IPS-18c (cell line): Measurements from ENCODE around the gene PEAK1.
"Not testable (repeated sequence)": the region's sequence is repeated elsewhere in the genome, so short reads cannot be mapped to it uniquely, and the experiment has no call there.

Source experiments
- H3K4me3 ChIP-seq: 2 replicates; pipeline ENCODE4 v1.7.0; 2013; ENCODE audit warnings: low read depth, mild to moderate bottlenecking, low read length, moderate library complexity; ENCODE audit not compliant: insufficient read depth
- H3K9me3 ChIP-seq: one replicate; pipeline ENCODE4 v1.6.1; 2013; ENCODE audit warnings: mild to moderate bottlenecking, low read length, moderate library complexity; ENCODE audit not compliant: control insufficient read depth, insufficient read depth

Gene PEAK1

GRCh38 chr15:77412972-77413698, 6.8 kb downstream of the PEAK1 start:
- no peak overlapping the region for H3K4me3 ChIP-seq
- no peaks in the 10 kb centered on the region for H3K9me3 ChIP-seq

- Histone ChIP-seq H3K9me3 (no peaks in the 10 kb centered on the region), H3K4me3 (no peak overlapping the region)
Observed at GRCh38 chr15:77411619-77411976, 8.3 kb downstream of the PEAK1 start.

GRCh38 chr15:77410701-77411618, 8.9 kb downstream of the PEAK1 start:
- Histone ChIP-seq H3K4me3 (no peak overlapping the region), H3K9me3 (no peaks in the 10 kb centered on the region)

DNA sequence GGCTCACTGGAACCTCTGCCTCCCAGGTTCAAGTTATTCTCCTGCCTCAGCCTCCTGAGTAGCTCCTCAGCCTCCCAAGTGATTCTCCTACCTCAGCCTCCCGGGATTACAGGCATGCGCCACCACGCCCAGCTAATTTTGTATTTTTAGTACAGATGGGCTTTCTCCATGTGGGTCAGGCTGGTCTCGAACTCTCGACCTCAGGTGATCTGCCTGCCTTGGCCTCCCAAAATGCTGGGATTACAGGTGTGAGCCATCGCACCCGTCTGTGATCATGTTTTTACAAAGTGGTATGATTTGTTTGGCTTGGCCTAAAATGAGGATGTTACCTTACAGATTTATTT, 9.8 kb downstream of the PEAK1 start:
- H3K4me3 ChIP-seq, H3K9me3 ChIP-seq: not testable (repeated sequence)

GRCh38 chr15:77409259-77410156, 10.4 kb downstream of the PEAK1 start:
- H3K4me3 ChIP-seq: no peak overlapping the region
- no peaks in the 10 kb centered on the region for H3K9me3 ChIP-seq

- no peak overlapping the region for H3K4me3 ChIP-seq
- no peaks in the 10 kb centered on the region for H3K9me3 ChIP-seq
Observed at GRCh38 chr15:77406846-77407245, 13.1 kb downstream of the PEAK1 start.

DNA sequence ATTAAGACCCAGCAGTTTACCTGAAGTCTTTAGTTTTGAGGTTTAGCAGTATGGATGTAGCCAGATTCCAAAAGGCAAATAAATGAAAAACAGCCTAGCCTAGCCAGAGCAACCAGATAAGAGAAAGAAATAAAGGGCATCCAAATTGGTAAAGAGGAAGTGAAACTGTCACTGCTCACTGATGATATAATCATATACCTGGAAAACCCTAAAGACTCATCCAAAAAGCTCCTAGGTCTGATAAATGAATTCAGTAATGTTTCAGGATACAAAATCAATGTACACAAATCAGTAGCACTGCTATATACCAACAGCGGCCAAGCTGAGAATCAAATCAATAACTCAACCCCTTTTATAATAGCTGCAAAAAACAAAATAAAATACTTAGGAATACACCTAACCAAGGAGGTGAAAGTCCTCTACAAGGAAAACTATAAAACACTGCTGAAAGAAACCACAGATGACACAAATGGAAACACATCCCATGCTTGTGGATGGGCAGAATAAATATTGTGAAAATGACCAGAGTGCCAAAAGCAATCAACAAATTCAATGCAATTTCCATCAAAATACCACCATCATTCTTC, 13.6 kb downstream of the PEAK1 start:
- not testable (repeated sequence) for H3K9me3 ChIP-seq, H3K4me3 ChIP-seq

DNA sequence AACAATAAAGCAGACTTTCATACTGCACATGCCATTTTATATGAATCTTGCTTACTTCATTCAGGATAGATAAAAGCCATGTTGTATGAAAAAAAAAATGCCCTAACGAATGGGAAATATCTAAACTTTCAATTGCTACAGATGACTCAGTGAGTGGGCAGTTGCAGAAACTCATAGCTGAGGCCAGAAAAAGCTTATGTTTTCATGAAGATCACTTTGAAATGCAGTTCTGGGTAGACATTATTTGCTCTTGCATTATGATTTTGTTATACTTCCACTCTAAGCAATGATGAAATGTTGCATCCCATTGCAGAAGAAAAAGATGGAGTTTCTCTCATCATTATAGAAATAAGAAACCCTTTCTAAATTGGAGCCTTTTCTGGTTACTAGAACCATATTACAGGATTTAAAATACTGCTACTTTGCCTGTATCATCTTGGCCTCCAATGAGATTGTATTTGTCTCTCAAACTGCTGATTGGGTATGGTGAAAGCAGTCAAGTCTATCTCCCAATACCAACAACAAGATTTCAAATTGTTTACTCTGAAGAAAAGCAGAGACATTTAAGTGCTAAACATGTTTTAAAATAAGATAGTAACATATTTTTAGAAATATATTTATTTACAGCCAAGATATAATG, 17.0 kb downstream of the PEAK1 start:
- H3K4me3 ChIP-seq: no peak overlapping the region

DNA sequence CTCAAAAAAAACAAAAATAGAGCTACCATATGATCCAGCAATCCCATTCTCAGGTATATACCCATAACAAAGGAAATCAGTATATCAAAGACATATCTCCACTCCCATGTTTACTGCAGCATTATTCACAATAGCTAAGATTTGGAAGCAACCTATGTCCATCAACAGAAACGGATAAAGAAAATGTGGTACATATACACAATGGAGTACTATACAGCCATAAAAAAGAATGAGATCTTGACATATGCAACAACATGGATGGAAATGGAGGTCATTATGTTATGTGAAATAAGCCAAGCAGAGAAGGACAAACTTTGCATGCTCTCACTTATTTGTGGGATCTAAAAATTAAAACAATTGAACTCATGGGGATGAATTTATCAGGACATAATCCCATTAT, 19.6 kb downstream of the PEAK1 start:
- no peak overlapping the region for H3K4me3 ChIP-seq
- H3K9me3 ChIP-seq: no peaks in the 10 kb centered on the region

More for the DNA sequence above, 17.0 kb downstream of the PEAK1 start:
- H3K9me3 ChIP-seq: no peaks in the 10 kb centered on the region

DNA sequence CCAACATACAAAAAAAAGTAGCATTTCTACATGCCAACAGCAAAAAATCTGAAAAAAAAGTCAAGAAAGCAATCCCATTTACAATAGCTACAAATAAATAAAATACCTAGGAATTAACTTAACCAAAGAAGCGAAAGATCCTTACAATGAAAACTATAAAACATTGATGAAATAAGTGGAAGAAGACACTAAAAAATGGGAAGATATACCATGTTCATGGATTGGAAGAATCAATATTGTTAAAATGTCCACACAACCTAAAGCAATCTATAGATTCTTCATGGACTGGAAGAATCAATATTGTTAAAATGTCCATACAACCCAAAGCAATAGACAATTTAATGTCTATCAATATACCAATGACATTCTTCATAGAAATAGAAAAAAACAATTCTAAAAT, 21.0 kb downstream of the PEAK1 start:
- H3K9me3 ChIP-seq: no peaks in the 10 kb centered on the region
- no peak overlapping the region for H3K4me3 ChIP-seq

DNA sequence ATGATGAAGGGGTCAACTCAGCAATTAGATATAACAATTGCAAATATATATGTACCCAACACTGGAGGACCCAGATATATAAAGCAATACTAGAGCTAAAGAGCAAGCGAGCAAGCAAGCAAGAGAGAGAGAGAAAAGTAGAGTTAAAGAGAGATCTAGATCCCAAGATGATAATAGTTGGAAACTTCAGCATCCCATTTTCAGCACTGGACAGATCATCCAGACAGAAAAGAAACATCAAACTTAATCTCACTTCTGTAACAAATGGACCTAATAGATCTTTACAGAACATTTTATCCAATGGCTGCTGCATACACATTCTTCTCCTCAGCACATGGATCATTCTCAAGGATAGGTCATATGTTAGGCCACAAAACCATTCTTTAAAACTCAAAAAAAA, 23.2 kb downstream of the PEAK1 start:
- no peak overlapping the region for H3K4me3 ChIP-seq
- H3K9me3 ChIP-seq: no peaks in the 10 kb centered on the region

DNA sequence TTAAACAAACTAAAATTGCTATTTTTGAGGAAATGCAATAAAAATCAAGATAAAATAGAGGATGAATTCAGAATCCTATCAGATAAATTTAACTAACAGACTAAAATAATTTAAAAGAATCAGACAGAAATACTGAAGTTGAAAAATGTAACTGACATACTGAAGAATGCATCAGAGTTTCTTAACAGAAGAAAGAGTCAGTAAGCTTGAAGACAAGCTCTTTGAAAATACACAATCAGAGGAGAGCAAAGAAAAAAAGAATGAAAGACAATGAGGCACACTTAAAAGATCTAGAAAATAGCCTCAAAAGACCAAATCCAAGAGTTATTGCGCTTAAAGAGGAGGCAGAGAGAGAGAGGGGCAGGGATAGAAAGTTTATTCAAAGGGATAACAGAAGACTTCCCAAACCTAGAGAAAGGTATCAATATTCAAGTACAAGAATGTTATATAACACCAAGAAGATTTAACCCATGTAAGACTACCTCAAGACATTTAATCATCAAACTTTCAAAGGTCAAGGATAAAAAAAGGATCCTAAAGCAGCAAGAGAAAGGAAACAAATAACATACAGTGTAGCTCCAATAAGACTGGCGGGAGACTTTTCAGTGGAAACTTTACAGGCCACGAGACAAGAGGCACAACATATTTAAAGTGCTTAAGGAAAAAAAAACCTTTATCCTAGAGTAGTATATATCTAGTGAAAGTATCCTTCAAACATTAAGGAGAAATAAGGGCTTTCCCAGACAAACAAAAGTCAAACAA, 24.7 kb downstream of the PEAK1 start:
- H3K9me3 ChIP-seq: no peaks in the 10 kb centered on the region
- no peak overlapping the region for H3K4me3 ChIP-seq

DNA sequence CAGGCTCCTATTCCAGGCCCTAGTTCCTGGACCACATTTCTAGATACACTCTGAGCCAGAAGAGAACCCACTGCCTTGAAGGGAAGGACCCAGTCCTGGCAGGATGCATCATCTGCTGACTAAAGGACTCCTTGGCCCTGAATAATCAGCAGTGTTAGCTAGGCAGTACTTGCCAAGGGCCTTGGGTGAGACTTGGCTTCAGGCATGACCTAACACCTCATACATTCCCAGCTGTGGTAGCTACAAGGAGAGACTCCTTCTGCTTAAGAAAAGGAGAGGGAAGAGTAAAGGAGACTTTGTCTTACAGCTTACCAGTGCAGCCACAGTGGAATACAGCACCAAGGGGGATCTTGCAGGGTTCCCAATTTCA, 26.4 kb downstream of the PEAK1 start:
- H3K9me3 ChIP-seq: no peaks in the 10 kb centered on the region
- no peak overlapping the region for H3K4me3 ChIP-seq

- H3K4me3 ChIP-seq: no peak overlapping the region
Observed at GRCh38 chr15:77392762-77393470, 27.0 kb downstream of the PEAK1 start.

DNA sequence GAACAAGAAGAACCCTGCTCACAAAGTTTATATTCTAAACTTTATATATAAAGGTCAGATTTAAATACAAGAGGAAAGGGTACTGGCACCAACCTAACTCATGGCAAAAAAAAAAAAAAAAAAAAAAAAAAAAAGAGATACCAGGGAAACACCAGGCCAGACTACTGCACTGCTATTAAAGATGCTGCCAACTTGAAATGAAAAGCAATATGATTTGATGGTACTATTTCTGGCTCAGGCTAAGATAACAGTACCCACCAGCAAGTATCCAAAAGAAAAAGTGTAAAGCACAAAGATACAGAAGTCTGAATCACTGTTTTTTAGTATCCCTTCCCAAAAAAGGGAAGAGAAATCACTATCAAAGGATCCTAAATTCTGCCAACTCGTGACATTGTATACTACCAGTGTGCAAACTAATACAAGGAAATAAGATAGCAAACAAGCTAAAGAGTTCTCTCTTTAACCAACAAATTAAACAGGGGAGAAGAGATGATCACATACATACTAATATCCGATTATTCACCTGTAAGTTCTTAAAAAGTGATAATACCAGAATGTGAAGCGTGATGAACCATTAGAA, 28.4 kb downstream of the PEAK1 start:
- Histone ChIP-seq H3K9me3 (no peaks in the 10 kb centered on the region), H3K4me3 (no peak overlapping the region)

More at GRCh38 chr15:77392762-77393470, 27.0 kb downstream of the PEAK1 start:
- no peaks in the 10 kb centered on the region for H3K9me3 ChIP-seq
